Fibroblast of the conjunctiva (primary cell): ENCODE results near the gene LGALS12.

Experiments used
- DNase-seq: peaks from one replicate; pipeline ENCODE4 v3.0.0-alpha.2; 2010; ENCODE audit warnings: low read depth

LGALS12 gene

DNA sequence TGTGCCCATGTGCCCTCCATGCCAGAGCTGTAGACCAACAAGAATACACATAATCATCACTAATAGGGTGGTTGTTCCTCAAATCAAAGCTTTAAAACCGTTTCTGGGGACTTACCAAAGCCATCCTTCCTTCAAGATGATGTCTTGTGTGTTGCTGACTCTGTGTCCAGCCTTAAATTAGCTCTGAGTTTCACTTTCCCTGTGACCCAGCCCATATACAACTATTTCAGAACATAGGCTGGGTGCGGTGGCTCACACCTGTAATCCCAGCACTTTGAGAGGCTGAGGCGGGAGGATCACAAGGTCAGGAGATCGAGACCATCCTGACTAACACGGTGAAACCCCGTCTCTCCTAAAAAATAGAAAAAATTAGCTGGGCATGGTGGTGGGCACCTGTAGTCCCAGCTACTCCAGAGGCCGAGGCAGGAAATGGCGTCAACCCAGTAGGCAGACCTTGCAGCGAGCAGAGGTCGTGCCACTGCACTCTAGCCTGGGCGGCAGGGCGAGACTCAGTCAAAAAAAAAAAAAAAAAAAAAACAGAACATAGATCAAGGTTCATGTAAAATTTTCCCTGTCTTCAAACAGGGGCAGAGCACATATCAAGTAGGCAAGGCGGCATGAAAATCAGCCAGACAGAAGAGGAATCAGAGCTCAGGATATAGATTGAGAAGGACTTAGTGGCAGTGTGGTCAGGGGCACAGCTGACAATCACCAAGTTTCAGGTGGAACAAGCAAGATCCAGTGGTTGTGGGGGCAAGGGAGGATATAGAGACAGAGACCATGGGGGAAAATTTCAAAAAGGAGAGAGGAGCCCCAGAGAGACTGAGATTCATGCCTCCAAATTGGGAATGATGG is 57.5 kb downstream of the LGALS12 start, which contains the start of gene PLAAT2:
PLAAT2 (minus strand) TSS at position 179 of the 855 bp plus-strand sequence; CDS start at position 124, 55 bp downstream.
- DNase-seq = no peak

DNA sequence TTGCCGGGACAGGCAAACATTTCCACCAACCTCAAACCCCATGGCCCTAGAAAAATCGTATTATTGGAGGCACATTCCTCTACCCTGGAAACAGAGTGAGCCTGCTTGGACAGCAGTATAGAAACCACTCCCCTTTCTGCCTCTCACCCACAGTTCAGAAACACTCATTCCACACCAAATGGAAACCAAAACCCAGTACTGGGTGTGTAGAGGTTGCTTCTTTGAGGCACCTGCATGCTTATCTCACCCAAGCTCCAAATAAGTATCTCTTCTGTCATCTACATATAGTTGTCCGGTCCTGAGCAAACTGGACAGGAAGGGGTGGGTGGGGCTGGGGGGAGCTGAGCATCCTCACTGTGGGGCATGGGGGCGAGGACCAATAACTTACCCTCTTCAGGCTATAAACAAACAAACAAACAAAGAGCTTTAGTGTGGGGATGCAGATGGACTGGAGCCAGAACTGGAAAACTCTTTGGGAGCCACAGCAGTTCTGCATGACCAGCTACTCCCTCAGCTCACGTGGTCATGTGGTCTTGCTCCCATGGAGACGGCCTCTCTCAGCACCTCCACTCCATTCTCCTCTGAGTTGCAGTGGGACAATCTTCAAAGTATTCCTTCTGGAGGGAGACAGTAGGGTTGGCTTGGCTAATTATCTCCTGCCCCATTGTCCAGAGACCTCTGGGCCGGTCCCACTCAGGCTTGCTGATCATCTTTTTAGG is 58.3 kb downstream of the LGALS12 start:
- no peak for DNase-seq

DNA sequence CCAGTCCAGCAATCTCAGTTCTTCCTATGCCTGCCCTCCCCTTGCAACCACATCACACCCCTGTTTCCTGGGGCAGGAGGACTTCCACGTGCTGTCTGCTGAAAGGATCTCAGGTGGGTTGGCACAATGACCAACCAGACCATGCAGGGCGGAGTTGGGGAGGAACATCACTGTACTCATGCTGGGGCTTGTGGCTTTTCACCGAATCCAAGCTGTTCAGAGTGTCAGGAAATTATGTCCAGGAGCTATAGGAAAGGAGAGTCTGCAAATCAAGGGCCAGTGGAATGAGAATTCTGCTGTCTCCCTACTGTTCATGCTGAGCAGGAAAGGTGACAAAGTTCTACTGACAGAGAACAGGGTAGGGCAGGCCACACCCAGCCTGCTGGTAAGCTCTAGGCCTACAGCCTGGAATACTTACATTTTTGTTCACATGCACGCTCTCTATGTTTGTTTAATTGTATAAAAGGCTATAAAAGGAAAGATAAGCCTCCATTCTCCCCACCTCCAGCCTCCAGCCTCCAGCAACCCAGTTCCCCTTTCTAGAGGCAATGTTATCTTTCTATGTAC is 59.0 kb downstream of the LGALS12 start:
- no peak for DNase-seq
